OCI-LY3 (cell line): Measurements from ENCODE around the gene SPCS2.

Experiments used
- CTCF ChIP-seq: fragments of 200-600, 300-600 bp; sonication (generic); IDR thresholded peaks from 2 replicates; pipeline ENCODE4 v1.5.1; 2014; ENCODE audit warnings: antibody characterized with exemption, low read length, low read depth
- EZH2phosphoT487 ChIP-seq: fragments of 200-600 bp; shearing (Covaris generic); IDR thresholded peaks from 2 replicates; pipeline ENCODE4 v1.6.1; 2018; ENCODE audit warnings: antibody characterized with exemption, mixed run types, low read depth

GRCh38 chr11:75011357-75011756 is 62.3 kb downstream of the SPCS2 start:
- TF ChIP-seq CTCF (no peak), EZH2phosphoT487 (no peak)
